ENCODE results near the gene SLC9A3.

SLC9A3 gene

GRCh38 chr5:457195-457961 is 66.9 kb downstream of the SLC9A3 start:
- DNase-seq: no peak

GRCh38 chr5:456351-457194 is 67.7 kb downstream of the SLC9A3 start:
- DNase-seq: no peak

GRCh38 chr5:455806-456205 is 68.4 kb downstream of the SLC9A3 start:
- no peak for DNase-seq

DNA sequence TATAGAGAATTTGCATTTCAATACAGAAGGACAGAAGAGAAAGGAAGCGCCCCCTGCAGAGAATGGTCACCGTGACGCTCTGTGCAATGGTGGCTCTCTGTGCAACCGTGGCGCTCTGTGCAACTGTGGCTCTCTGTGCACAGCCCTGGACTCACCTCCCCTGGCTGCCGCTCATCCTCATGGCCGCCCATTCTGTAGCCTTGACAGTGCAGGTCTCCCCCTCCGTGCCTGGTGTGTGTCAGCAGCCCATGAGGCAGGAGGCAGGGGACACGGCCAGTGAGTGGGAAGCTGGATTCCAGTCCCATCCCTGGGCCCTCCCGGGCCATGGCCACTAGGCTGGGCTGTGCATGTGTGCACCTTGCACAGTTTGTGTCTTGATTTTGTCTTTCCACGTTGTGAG is 69.3 kb downstream of the SLC9A3 start:
- DNase-seq: no peak

- DNase-seq: no peak
These were observed 70.3 kb downstream of the SLC9A3 start for GRCh38 chr5:453725-454481.

DNA sequence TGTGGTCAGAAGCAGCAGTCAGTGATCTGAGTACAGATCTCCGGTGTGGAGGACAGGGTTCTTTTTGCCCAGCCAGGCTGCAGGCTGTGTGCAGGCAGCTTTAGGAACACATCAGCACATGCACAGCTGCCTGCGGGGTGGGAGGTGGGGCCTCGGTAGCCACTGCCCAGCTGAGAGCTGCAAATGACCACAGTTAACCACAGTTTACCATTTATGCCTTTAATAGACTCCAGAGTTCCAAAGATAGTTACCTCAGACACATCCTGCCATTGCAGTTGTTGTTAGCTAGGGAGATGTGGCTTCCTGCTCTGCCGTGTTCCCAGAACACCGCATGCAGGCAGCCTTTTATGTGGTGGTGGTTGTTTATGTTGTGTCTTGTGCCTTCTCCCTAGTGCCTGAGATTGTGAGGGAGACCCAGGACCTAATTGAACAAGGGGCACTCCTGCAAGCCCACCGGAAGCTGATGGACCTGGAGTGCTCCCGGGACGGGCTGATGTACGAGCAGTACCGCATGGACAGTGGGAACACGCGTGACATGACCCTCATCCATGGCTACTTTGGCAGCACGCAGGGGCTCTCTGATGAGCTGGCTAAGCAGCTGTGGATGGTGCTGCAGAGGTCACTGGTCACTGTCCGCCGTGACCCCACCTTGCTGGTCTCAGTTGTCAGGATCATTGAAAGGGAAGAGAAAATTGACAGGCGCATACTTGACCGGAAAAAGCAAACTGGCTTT is 71.1 kb downstream of the SLC9A3 start:
- DNase-seq: no peak

DNA sequence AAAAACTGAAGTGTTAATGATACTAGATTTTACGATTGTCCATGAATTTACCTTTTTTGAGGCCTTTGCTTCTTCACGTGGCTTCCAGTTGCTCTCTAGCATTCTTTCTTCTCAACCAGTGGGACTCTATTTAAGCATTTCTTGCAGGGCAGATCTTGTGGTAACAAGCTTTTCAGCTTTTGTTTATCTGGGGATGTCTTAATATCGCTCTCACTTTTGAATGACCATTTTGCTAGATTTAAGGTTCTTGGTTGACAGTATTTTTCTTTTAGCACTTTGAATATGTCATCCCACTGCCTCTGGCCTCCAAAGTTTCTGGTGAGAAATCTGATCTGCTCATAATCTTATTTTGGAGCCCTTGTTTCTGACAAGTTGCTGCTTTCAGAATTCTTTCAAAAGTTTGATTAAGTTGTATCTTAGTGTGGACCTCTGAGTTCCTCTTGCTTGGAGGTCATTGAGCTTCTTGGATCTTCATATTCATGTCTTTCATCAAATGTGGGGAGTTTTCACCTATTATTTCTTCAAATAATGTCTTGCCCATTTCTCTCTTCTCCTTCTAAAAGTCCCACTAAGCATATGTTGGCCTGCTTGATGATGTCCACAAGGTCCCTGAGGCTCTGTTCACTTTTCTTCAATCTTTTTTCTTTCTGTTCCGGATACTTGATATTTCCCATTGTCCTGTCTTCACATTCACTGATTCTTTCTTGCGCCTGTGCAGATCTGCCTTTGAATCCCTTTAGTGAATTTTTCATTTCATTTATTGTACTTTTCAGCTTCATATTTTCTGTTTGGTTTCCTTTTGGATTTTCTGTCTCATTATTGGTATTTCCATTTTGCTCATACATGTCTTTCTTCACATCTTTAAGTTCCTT is 72.4 kb downstream of the SLC9A3 start:
- DNase-seq: no peak

- no peak for DNase-seq
These were observed 75.1 kb downstream of the SLC9A3 start for GRCh38 chr5:449151-449550.

DNA sequence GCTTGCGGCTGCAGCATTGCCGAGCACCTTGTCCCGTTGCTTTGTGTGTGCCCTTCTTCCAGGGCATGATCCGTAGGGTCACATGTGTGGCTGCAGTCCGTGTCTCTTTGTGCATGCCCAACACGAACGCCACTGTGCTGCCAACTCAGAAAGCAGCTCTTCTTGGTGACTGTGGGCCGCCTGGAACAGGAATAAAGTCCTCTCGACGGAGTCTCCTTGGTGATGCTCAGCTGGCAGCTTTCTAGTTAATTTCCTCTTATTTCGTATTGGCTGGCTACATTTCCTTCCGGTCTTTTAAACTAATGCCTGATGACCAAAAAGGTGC is 75.5 kb downstream of the SLC9A3 start:
- DNase-seq: no peak

DNA sequence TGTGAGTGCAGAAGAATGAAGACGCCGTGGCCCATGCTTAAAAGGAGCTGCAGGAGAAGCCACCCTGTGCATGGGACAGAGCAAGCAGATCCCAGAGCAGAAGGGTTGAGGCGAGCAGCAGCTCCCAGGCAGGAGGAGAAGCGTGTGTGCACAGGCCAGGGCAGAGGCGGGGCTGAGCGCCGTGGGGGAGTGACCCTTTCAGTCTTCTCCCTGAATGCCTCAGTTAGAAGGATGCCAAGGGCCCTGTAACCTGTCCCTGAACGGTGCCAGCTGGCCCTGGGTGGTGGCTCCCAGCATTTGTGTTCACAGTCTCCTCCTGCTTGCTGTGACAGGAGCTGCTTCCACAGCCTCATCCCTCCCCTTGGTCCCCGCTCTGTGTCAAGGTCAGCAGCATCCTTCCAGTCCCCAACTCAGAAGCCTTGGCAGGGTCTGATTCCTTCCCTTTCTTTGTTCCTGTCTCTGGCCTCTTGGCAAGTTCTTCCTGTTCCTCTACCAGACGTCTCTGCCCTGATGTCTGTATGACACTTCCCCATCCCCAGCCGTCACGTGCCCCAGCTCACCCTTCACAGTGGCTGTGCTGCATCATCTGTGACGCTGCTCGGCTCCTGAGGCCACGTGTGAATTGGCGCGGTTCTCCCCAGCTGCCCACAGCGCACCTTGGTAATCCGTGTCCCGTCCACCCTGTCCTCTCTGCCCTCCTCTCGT is 76.0 kb downstream of the SLC9A3 start:
- DNase-seq: no peak

DNA sequence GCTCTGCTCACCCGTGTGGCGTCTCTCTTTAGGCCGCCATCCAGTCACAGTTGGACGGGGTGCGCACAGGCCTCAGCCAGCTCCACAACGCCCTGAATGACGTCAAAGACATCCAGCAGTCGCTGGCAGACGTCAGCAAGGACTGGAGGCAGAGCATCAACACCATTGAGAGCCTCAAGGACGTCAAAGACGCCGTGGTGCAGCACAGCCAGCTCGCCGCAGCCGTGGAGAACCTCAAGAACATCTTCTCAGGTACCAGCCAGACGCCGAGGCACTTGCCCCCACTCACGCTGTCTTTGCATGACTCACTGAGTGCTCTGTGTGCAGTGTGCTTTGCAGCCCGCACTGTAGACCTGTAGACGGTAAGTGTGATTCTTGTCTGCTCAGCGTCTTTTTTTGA is 76.7 kb downstream of the SLC9A3 start:
- no peak for DNase-seq

DNA sequence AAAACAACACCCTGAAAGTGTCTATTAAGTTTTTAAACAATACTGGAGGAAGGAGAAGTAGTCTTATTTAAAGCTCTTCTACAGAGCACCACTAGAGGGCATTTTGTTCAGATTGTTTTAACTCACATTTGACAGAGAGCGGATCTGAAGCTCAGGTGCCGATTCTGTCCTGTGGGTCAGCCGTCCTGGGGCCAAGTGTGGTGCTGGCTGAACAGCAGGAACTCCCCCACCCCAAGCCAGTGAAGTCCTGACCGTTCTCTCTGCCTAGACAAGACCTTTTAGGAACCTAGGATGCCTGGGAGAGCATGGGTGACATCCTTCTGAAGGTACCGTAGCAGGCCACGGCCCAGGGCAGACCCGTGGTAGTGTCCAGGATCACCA is 77.4 kb downstream of the SLC9A3 start:
- DNase-seq: peak; percentile 53

DNA sequence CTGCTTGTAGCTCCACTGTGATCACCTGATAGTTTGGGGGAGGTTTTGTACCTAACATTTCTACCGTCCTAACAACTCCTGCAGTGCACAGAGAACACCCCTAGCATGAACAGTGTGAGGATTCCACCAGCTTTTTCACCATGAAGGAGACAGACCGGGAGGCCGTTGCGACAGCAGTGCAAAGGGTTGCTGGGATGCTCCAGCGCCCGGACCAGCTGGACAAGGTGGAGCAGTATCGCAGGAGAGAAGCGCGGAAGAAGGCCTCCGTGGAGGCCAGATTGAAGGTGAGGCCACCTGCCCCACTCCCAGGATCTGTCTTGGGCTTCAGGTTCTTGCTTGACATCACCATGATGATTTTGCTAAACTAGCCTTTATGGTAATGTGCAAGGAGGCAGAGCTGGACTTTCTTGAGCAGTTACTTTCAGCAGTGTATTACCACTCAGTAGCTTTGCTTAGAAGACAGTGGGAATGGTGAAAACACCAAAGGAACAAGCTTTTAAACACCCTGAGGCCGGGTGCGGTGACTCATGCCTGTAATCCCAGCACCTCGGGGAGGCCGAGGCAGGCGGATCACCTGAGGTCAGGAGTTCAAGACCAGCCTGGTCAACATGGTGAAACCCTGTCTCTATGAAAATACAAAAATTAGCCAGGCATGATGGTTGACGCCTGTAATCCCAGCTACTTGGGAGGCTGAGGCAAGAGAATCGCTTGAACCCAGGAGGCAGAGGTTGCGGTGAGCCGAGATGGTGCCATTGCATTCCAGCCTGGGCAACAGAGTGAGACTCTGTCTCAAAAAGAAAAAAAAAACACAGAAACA is 78.0 kb downstream of the SLC9A3 start:
- no peak for DNase-seq

DNA sequence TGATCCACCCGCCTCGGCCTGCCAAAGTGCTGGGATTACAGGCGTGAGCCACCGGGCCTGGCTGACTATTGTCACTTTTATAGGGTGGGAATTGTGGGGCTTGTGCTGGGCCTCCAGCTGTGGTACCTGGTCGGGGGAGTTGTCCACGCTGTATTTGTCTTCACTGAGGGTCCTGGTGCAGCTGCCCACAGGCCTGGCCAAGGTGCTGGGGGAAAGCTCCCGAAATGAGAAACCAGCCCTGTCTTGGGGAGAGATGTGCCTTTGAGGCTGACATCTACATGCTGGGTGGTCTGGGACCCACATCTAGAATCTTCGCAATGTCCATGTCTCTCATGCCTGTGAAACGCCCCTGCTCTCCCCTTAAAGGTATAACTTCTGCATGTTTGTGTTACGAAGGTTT is 78.7 kb downstream of the SLC9A3 start:
- DNase-seq: no peak

GRCh38 chr5:444226-444625 is 80.0 kb downstream of the SLC9A3 start:
- no peak for DNase-seq

DNA sequence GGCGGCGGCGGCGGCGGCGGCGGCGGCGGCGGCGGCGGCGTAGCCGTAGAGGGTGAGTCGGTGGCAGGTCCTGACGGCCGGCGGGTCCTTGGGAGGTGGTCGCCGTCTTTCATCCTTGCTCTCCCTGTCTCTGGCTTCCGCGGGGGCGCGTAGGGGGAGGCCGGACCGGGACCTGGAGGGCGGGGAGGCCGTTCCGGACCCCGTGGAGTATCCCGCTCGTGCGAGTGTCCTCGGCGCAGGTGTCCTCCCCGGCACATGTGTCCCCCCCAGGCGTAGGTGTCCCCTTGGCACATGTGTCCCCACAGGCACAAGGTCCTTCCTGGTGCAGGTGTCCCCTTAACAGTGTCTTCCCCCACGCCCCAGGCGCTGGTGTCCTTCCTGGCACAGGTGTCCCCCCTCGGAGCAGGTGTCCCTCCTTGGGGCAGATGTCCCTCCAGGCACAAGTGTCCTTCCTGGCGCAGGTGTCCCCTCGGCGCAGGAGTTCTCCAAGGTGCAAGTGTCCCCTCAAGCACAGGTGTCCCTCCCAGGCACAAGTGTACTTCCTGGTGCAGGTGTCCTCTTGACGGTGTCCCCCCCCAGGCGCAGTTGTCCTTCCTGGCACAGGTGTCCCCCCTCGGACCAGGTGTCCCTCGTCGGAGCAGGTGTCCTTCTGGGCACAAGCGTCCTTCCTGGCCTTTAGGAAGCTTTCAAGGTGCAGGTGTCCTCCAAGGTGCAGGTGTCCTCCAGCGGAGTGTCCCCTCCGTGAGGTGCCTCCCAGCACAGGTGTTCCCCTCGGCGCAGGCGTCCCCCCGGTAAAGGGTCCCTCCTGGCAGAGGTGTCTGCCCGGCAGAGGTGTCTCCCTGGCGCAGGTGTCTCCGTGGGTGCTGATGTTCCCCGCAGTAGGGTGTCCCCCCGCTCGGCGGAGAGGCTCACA is 80.8 kb downstream of the SLC9A3 start:
- DNase-seq: peak; percentile 46

DNA sequence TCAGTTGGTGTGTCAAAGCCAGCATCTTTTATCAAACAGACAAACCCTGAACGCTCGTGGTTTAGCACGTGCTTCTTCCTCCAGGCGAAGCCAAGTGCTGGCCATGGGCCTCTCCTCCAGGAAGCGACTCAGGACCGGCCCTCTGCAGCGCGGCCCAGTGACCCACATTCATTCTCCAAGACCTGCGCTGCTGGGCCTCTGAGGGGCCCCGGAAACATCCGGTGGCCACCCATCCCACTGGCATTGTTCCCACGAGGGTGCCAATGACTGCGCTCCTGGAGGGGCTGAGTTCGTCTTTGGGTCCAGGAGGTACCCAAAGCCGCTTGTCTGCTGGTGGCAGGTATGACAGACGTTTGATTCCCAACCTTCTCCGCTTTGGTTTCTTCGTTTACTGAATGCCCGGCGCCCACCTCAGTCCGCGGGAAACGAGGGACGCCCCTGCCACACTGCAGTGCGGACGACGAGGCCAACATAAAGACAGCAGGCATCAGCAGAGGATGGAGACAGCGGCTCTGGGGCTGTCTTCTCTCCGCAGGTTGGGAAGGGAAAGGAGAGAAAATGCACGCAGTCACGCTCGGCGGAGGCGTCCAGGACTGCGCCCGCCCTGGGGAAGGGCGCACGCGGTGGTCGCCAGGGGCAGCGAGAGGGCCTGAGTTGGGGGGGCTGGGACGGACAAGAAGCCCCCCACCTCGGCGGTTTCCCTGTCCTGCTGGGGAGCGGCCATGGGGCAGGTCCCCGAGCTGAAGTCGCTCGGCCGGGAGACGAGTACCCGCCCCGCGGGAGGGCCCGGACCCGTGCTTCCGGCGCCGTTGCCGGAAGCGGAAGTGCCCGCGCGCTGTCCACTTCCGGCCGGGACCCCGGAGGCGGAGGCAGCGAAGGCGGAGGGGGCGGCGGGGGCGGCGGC is 81.7 kb downstream of the SLC9A3 start, which contains the start of gene EXOC3:
Gene EXOC3 (plus strand): TSS at position 842 of the 904 bp plus-strand sequence. CDS start 3,030 bp downstream, outside the sequence.
- no peak for DNase-seq

- DNase-seq: no peak
These were observed 82.3 kb downstream of the SLC9A3 start for GRCh38 chr5:441996-442334.
